ENCODE data around the gene C22orf39.

DNA sequence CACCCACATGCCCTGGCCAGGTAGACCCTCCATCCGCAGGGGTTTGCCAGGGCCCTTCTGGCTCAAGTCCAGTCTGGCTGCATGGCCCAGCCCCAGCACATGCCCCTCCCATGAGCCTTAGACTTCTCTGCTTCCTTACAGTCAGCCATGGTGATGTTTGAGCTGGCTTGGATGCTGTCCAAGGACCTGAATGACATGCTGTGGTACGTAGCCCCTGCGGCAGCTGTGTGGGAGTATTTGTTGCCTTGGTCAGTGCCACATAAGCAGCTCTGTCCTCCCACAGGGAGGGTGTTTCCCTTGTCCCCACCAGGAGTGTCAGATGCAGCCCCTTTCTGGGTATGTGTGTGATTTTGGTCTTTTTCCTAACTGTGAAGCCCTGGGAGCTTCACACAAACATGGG lies 49.7 kb upstream of the C22orf39 start:
- TF ChIP-seq SUZ12 (IDR thresholded peaks at IDR 0.05; ENCODE audit: extremely low read depth, insufficient read depth, insufficient read length), result no peak
- TF ChIP-seq YY1 (IDR thresholded peaks at IDR 0.05; ENCODE audit: insufficient read depth, insufficient read length), result no peak
- TF ChIP-seq ZNF274 (IDR thresholded peaks at IDR 0.05; ENCODE audit: low read depth, low read length), result no peak

All from NT2/D1 (cell line).